GM10847 (cell line): ENCODE measurements around the gene RELL2.

Experiments
- POLR2A ChIP-seq: IDR thresholded peaks from 2 replicates; pipeline ENCODE4 v1.6.1; 2011; ENCODE audit not compliant: insufficient read length; ENCODE audit errors: extremely low read depth

Gene RELL2

DNA sequence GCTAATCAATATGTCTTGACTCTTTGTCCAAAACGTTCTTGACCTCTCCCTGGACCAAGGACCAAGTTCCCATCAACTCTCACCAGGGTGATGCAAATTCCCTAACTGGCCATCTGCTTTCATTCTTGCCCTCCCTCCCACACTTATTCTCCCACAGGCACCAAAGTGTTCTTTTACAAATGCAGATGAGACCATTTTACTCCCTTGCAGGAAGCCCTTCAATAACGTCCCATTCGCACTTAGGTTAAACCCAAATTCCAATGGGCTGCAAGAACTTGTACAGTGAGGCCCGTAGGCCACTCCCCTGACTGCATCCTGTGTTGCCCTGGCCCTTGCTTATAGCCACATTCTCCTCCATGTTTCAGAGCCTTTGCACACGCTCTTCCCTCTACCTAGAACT lies 38.0 kb downstream of the RELL2 start:
- no peak for TF ChIP-seq POLR2A

DNA sequence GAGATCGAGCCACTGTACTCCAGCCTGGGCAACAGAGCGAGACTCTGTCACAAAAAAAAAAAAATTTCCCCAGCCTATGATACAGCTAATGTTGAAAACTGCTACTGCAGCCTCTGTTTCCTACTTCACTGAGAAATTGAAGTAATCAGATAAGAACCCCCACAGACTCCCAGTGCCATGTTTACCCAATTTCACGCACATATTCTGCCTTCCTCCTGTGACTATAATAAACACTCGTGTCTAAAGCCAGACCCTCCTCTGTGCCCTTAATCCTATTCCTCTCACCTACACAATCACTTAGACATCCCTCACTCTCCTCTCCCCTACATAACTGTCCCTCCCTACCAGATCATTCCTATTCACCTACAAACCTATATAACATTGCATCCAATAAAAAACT lies 38.9 kb downstream of the RELL2 start:
- no peak for TF ChIP-seq POLR2A

- TF ChIP-seq POLR2A: no peak
Observed at GRCh38 chr5:141677415-141677814, 40.6 kb downstream of the RELL2 start.

DNA sequence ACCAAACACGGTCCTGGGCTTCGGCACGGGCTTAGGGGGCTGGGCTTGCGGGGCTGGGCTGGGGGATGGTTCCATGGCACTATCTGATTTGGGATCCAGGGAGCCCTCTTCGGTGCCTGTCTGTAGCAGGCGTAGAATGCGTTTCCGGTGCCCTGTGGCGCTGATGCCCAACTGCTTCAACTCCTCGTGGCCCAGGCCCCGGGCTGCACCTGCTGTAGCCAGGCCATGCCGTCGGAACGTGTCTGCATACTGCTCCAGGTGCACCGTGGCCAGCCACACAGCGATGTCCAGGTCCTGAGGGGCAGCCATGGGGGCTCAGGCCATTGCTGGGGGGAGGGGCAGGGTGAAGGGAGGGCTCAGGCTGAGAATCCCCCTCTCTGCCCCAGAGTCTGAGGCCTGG lies 43.4 kb downstream of the RELL2 start:
- TF ChIP-seq POLR2A: no peak

DNA sequence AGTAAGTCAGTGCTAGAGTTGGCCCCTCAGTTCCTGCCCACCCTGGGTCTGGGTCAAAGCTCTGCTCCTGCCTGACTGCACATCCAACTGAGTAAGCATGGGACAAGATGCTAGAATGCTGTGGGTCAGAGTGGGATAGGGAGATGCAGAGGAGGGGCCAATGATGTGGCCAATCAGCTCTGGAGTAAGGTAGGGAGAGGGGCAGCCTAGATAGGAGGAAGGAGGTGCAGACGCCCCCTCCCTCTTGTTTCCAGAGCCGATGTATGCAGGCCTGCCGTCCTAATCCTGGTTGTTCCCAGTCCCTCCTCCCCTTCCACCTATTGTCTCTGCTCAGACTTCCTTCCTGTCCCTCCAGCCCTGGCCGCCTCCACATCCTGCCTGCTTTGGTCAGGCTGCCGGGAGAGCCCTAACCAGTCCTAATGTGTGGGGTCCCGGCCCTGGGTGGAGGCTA lies 44.0 kb downstream of the RELL2 start:
- TF ChIP-seq POLR2A: no peak

GRCh38 chr5:141681295-141681694 lies 44.5 kb downstream of the RELL2 start:
- no peak for TF ChIP-seq POLR2A

- TF ChIP-seq POLR2A: no peak
Observed at GRCh38 chr5:141681695-141682641, 45.2 kb downstream of the RELL2 start, which contains the start of gene ARAP3. Gene ARAP3, minus strand, starts transcription at chr5:141682230. Its CDS starts 1,744 bp downstream, at chr5:141680486.

GRCh38 chr5:141683596-141684141 lies 46.9 kb downstream of the RELL2 start:
- no peak for TF ChIP-seq POLR2A

DNA sequence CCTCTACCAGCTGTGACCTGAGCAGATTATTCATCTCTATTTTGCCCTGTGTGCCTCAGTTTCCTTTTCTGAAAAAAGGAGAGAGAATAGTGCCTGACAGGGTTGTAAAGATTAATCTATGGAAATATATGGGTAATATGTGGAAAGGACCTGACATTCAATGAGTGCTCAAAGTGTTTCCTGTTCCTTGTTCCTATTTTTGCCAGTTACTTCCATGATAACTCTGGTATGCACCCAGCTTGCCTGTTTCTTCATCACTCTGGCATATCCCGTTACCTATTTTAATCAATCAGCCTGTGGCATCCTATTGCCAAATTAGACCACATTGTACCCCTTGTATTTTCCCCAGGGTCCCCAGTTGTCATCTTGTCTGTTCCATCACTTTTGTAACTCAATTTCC lies 48.8 kb downstream of the RELL2 start:
- TF ChIP-seq POLR2A: no peak

DNA sequence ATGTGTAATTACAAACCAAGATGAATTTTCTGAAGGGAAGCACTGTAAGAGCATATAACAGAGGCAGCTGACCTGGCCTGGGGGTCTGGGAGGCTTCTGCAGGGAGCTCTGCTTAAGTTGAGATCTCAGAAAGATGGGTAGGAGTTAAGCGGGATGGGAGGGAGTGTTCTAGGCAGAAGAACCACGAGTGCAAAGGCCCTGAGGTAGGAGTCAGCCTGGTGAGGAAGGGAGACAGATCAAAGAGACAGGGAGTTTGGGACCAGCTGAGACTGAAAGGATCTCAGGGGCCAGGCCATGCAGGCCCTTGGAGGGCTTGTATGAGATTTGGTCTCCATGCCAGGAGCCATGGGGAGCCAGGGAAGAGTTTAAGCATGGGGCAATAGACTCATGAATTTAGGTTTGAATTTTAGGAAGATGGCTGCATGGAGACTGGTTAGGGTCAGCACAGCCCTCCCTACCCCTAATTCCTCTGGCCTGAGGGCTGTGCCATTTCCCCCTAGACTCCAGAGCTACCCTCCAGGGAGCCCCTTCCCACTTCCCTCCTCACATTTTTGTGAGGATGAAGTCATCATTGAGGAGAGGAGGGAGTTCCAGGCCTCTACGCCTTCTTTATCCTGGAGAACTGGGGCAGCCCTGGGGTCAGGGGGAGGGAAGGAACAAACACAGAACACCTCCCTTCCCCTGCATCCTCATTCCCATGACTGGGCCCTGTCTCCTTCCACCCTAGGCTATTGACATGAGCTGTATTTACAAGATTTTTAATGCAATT lies 50.0 kb downstream of the RELL2 start:
- TF ChIP-seq POLR2A: no peak
